IPS DF 4.7 (cell line): ENCODE measurements around the gene C22orf39.

Experiments used
- DNase-seq: peaks from one replicate; pipeline ENCODE4 v3.0.0-alpha.2; 2013; ENCODE audit warnings: low spot score; ENCODE audit errors: extremely low read depth

The C22orf39 gene

DNA sequence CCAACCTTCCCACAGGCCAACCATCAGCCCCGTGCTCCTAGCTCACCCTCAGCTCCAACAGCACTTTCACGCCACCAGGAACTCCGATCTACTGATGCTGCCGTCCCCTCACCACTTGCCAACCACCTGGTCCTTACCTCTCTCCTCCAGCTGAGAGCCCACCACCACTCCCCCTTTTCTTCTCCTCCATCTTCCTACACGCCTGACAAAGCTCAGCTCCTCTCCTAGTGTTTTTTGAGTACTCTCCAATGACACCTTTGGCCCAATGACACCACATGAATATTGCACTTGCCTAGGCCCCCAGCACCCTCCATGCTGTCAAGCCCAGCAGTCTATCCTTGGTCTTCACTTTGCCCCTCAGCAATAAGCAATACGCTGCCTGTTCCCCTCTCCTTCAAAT is 46.6 kb downstream of the C22orf39 start:
- no peak for DNase-seq

DNA sequence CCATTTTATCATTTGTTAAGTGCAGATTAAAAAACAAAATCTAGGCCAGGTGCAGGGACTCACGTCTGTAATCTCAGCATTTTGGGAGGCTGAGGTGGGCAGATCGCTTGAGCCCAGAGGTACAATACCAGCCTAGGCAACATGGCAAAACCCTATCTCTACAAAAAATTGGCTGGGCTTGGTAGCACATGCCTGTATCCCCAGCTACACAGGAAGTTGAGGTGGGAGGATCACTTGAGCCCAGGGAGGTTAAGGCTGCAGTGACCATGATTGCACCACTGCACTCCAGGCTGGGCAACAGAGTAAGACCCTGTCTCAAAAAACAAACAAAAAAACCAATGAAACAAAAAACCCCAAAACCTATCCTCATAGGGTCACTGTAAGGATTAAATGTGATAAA is 48.9 kb downstream of the C22orf39 start:
- DNase-seq, result no peak

DNA sequence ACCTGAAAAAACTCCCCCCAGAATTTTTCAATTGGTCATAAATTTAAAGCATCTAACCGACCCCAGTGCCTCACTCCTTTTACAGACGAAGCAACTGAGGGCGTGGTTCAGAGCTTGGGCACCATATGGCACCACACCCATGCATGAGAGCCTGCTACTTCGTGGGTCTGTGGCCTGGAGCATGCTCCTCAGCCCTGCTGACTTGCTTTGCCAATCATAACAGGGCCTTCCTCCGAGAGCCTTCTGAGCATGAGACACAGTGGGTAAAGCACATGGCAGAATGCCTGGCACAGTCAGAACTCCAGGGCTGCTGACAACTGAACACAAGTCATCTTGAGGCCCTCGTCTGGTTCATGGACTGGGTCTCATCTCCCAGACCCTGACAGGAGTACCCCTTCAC is 49.3 kb downstream of the C22orf39 start:
- DNase-seq, result no peak

DNA sequence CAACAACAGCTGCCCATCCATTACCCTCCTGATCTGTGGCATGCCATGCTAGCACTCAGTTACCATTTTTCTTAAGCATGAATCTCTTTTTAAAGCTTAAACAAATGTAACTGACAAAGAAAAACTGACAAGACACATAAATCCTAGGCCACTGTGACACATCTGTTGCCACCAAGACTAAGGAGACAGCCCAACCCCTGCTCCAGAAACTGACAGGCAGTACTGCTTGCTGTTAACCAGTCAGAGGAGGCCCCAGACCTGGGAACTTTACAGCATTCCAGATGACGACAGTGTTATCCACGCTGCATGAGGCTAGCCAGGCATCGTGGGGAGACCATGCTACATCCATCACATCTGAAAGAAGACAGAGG is 49.8 kb downstream of the C22orf39 start:
- no peak for DNase-seq

DNA sequence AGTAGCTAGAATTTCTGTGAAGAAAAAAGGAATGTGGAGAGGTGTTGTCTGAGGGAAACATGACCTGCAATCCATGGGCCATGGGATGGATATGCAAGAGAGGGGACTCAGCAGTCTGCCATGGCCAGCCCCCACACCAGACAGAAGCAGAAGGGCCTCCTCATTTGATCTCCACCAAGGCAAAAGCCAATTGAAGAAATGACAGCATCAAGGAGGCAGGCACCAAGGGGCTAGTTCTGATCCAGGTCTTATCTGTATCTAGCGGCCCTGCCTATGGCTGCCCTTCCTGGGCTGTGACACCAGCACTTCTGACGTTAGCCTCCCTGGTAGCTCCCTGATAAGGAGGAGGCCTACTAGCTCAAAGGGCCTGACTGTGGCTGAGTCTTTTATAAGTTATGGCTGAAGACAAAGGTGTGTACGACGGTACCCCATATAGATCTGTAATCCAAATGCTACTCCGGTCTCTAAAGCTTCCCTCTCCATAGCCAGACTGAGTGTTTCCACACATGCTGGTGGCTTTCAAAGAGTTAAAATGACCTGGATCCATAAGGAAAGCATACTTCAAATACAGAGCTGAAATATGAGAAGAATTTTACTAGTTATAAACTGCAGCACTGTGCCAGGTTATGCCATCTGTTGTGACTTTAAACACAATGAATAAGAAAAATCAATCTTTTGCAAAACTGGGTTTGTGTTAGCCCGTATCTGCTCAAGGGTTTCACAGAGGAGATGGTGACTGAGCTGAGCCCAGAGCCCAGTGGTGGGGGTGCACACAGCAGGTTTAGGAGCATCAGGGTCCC is 50.4 kb downstream of the C22orf39 start:
- no peak for DNase-seq

DNA sequence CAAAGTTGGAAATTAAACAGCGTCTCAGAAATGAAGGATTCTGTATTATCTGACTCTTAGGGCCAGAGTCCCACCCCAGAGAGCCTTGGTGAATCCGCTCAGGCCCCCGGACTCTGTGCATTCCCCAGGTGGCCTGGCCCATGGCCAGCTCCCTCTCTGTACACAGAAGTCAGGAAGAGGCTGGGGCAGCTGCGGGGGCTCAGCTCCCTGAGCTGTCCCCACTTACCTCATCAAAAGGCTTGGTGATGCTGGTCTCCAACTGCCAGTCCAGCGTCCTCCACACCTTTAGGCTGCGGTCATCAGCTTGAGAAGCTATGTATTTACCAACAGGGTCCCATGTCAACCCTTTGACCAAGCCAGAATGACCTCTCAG is 51.0 kb downstream of the C22orf39 start:
- no peak for DNase-seq

DNA sequence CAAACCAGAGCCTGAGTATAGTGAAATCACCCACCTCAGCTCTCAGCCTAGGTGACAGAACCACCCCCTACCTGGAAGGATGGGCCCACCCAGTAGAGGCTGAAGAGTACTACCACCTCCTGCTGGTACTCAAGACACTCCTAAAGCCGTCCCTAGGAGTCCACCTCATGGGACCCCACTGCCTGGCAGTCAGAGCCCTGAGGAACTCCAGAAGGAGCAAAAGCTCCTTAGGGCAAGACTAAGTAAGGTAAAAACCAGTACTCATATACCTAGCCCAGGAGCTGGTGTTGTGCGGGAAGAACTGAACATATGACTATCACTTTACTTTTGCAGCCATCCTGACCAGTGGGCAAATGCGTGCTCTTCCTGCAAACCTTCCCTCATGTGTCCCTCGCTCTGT is 52.2 kb downstream of the C22orf39 start:
- no peak for DNase-seq

DNA sequence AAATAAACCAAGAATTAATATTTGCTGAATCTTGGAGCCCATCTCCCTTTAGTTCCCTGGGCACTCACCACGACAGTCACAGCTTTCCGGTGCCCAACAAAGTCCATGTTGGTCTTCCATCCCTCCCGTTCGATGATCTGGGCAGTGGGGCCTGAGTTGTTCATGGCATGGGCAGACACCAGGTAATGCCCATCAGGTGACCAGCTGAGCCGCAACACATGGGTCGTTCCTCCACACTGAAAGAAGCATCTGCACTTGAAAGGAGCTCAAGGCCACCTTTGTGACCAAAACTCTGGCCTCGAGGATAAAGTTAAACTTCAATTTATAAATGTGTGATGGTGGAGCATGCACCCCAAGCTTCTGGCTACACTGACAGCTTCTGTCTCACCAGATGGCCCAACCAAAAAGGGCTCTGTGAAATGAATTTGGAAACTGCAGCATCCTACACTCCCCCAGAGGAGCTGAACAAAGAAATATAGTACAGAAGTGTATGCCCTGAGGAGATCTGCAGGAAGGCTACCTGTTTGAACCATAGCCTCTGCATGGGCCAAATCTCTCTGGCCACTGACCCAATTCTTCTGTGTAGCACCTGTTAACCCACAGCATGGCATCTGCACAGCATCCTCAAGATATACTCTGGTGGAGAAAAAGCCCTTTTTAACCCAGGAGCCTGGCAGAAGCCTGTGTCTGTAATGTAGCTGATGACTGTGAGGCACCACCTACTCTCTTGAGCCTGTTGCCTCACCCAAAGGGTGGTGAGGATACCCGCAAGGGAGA is 53.0 kb downstream of the C22orf39 start:
- no peak for DNase-seq

DNA sequence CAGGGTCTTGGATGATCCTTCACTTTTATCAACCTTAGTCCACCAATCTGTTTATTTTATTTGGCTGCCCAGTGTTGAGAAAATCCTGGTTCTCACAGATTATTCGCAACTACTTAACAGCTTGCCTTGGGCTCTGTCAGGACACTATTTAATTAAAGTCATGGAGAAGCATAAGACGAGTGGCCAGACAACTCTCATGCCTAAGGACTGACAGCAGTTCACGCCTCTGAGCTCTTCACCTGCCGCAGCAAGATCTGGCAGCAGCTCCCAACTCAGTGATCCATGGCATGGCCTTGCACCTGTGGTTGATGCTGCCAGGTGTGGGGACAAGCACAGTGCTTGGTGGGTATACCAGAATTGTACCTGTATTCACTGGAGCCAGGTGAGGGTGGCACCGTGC is 53.8 kb downstream of the C22orf39 start:
- no peak for DNase-seq
